Gastrocnemius medialis (tissue), 4 donors: ENCODE results near the gene L3MBTL2. TPM values are rescaled to one million over a fixed set of nuclear protein-coding genes. Genes with fewer than 3 reads are reported as not detected.
"Not testable (repeated sequence)": the region's sequence is repeated elsewhere in the genome, so short reads cannot be mapped to it uniquely, and the experiment has no call there.

Experiments used
- ATAC-seq, 2 donors: fragments of 150-250 bp; one replicate each; pipeline ENCODE4 v1.9.1; 2016
- DNase-seq, 2 donors: peaks; one replicate each; pipeline ENCODE4 v3.0.0-alpha.2; 2019
- H3K27ac ChIP-seq, 4 donors: fragments of 200-600 bp; sonication (generic); 1 replicate in 1 of 4; 2 replicates in 3 of 4; pipeline ENCODE4 v1.5.1; 2016 to 2018; ENCODE audit warnings: mild to moderate bottlenecking in 2 of 4, moderate library complexity in 1 of 4
- H3K27me3 ChIP-seq, 3 donors: fragments of 200-600 bp; sonication (generic) in 2 of 3; 1 replicate in 1 of 3; 2 replicates in 2 of 3; pipeline versions ENCODE4 v1.5.1 to v1.6.0; 2016 to 2019; ENCODE audit warnings: mild to moderate bottlenecking in 1 of 3, moderate library complexity in 1 of 3
- H3K36me3 ChIP-seq, 2 donors: fragments of 200-600 bp; sonication (generic) in 1 of 2; one replicate each; pipeline ENCODE4 v1.5.1; 2017 to 2018
- H3K4me1 ChIP-seq, 2 donors: fragments of 200-600 bp; sonication (generic) in 1 of 2; one replicate each; pipeline ENCODE4 v1.5.1; 2016 to 2017; ENCODE audit warnings: mild to moderate bottlenecking in 2 of 2
- H3K4me3 ChIP-seq, 4 donors: fragments of 200-600 bp; sonication (generic) in 3 of 4; 1 replicate in 1 of 4; 2 replicates in 3 of 4; pipeline ENCODE4 v1.5.1; 2016 to 2019; ENCODE audit warnings: mild to moderate bottlenecking in 2 of 4
- H3K9me3 ChIP-seq, 3 donors: fragments of 200-600 bp; sonication (generic) in 2 of 3; 1 replicate in 1 of 3; 2 replicates in 2 of 3; pipeline ENCODE4 v1.5.1; 2016 to 2019
- CTCF ChIP-seq, 5 experiments: fragments of 450-650 bp in 3 of 5; fragments of 200-600 bp in 2 of 5; sonication (generic) in 2 of 5; IDR thresholded peaks in 4 of 5; conservative IDR thresholded peaks in 1 of 5; 1 replicate in 4 of 5; 2 replicates in 1 of 5; pipeline ENCODE4 v1.5.1; 2016 to 2019; ENCODE audit warnings: antibody characterized with exemption in 5 of 5, mild to moderate bottlenecking in 3 of 5, moderate library complexity in 3 of 5
- POLR2A ChIP-seq, 2 donors: fragments of 450-650 bp; IDR thresholded peaks; one replicate each; pipeline ENCODE4 v1.6.1; 2017; ENCODE audit warnings: antibody characterized with exemption in 2 of 2, mild to moderate bottlenecking in 2 of 2, moderate library complexity in 2 of 2
- in situ Hi-C, 4 donors: fragments of 200-750 bp; cut with MboI; loops; one replicate each; pipeline versions ENCODE4 v1.15.0 to v1.8.0; 2017; ENCODE audit warnings: low sequenced_read_pairs in 4 of 4
- intact Hi-C: fragments of 100-400 bp; cut with DNase I; formaldehyde crosslinking; loops from one replicate; pipeline ENCODE4 v1.15.1; 2023; ENCODE audit warnings: low total_unique reads
- total RNA-seq, 4 donors: library from RNA; depleted of rRNA; stranded (reverse); fragments of >200 nt; gene quantifications; one replicate each; pipeline versions ENCODE4 v1.1.0 to v1.2.3, GENCODE V29; 2016

The L3MBTL2 gene
- total RNA-seq, 4 donors from 2014 or later, result 4.8 to 14.4 (median 12.4) TPM

GRCh38 chr22:41254230-41254629, 49.1 kb downstream of the L3MBTL2 start:
- no peak overlapping the region for H3K27ac ChIP-seq
- H3K27me3 ChIP-seq, result no peaks in the 10 kb centered on the region
- in situ Hi-C loops (no loop called here), intact Hi-C loops (no loop called here)
- TF ChIP-seq CTCF (IDR thresholded peaks at IDR 0.05 in 4 of 5, conservative IDR thresholded peaks at IDR 0.05 in 1 of 5), result no peak
- no peak for TF ChIP-seq POLR2A (IDR thresholded peaks at IDR 0.05)
- no peak overlapping the region for H3K4me3 ChIP-seq
- no peaks in the 10 kb centered on the region for H3K4me1 ChIP-seq
- ATAC-seq (no peak), DNase-seq (no peak)
- no peaks in the 10 kb centered on the region for H3K9me3 ChIP-seq
- H3K36me3 ChIP-seq, result peaks cover 0 to 95% of the 10 kb centered on the region in 2 donors

GRCh38 chr22:41256254-41257253, 51.4 kb downstream of the L3MBTL2 start:
- peak; percentile 40 to 41 for ATAC-seq
- Histone ChIP-seq H3K27me3 (no peaks in the 10 kb centered on the region), H3K36me3 (peaks cover 0 to 94% of the 10 kb centered on the region in 2 donors), H3K4me3 (no peak overlapping the region), H3K4me1 (no peaks in the 10 kb centered on the region), H3K9me3 (no peaks in the 10 kb centered on the region), H3K27ac (no peak overlapping the region)
- in situ Hi-C loops, result no loop called here
- intact Hi-C loops, result no loop called here
- no peak for DNase-seq
- TF ChIP-seq CTCF (IDR thresholded peaks at IDR 0.05 in 4 of 5, conservative IDR thresholded peaks at IDR 0.05 in 1 of 5) (no peak), POLR2A (IDR thresholded peaks at IDR 0.05) (no peak)

- Histone ChIP-seq H3K36me3 (peaks cover 0 to 93% of the 10 kb centered on the region in 2 donors), H3K27me3 (no peaks in the 10 kb centered on the region), H3K4me3 (no peak overlapping the region), H3K9me3 (no peaks in the 10 kb centered on the region), H3K27ac (no peak overlapping the region), H3K4me1 (no peaks in the 10 kb centered on the region)
- TF ChIP-seq CTCF (IDR thresholded peaks at IDR 0.05 in 4 of 5, conservative IDR thresholded peaks at IDR 0.05 in 1 of 5) (no peak), POLR2A (IDR thresholded peaks at IDR 0.05) (no peak)
- in situ Hi-C loops (no loop called here), intact Hi-C loops (no loop called here)
- DNase-seq (no peak), ATAC-seq (no peak)
These were observed 52.6 kb downstream of the L3MBTL2 start for GRCh38 chr22:41257696-41258095.

- in situ Hi-C loops, DNase-seq, H3K4me3 ChIP-seq, H3K4me1 ChIP-seq, intact Hi-C loops, H3K9me3 ChIP-seq, H3K27me3 ChIP-seq, ATAC-seq, H3K27ac ChIP-seq: not testable (repeated sequence)
- peaks cover 0 to 94% of the 10 kb centered on the region in 2 donors for H3K36me3 ChIP-seq
These were observed 54.6 kb downstream of the L3MBTL2 start for GRCh38 chr22:41259756-41260155.

- H3K4me1 ChIP-seq, result no peaks in the 10 kb centered on the region
- DNase-seq (no peak), ATAC-seq (no peak)
- no peak overlapping the region for H3K4me3 ChIP-seq
- in situ Hi-C loops, result no loop called here
- peaks cover 0 to 93% of the 10 kb centered on the region in 2 donors for H3K36me3 ChIP-seq
- intact Hi-C loops, result no loop called here
- H3K9me3 ChIP-seq, result no peaks in the 10 kb centered on the region
- no peak overlapping the region for H3K27ac ChIP-seq
- TF ChIP-seq POLR2A (IDR thresholded peaks at IDR 0.05) (no peak), CTCF (IDR thresholded peaks at IDR 0.05 in 4 of 5, conservative IDR thresholded peaks at IDR 0.05 in 1 of 5) (no peak)
- no peaks in the 10 kb centered on the region for H3K27me3 ChIP-seq
These were observed 55.8 kb downstream of the L3MBTL2 start for GRCh38 chr22:41260871-41261270.
